G401.6 (cell line): Measurements from ENCODE around the gene NXPE4.

Source experiments
- FAIRE-seq: peaks from 2 replicates; lab custom pipeline; 2012; peaks lifted over from hg19 to GRCh38; lab: Jason Lieb, UNC

NXPE4 gene

GRCh38 chr11:114559425-114560310, 35.9 kb downstream of the NXPE4 start, which contains the start of gene NXPE1:
TSS of gene NXPE1 (minus strand) at chr11:114559881. CDS start at chr11:114551201, 8,680 bp downstream.
- no peak for FAIRE-seq

- no peak for FAIRE-seq
Measured at GRCh38 chr11:114556135-114556534, 39.5 kb downstream of the NXPE4 start.

- no peak for FAIRE-seq
Measured at GRCh38 chr11:114553642-114554041, 41.9 kb downstream of the NXPE4 start.

- no peak for FAIRE-seq
Measured at GRCh38 chr11:114551060-114551459, 44.5 kb downstream of the NXPE4 start.

GRCh38 chr11:114525682-114526081, 69.9 kb downstream of the NXPE4 start:
- no peak for FAIRE-seq

- FAIRE-seq = no peak
Measured at GRCh38 chr11:114524122-114524521, 71.5 kb downstream of the NXPE4 start.

GRCh38 chr11:114522818-114523217, 72.8 kb downstream of the NXPE4 start:
- FAIRE-seq = no peak
